Esophagus muscularis mucosa (tissue), 3 donors: ENCODE measurements around the gene SLC35B2.

ENCODE experiments used
- CTCF ChIP-seq, 3 experiments: fragments of 200-600 bp in 2 of 3; fragments of 450-650 bp in 1 of 3; sonication (generic) in 2 of 3; IDR thresholded peaks; one replicate each; pipeline ENCODE4 v1.5.1; 2017 to 2019; ENCODE audit warnings: antibody characterized with exemption in 3 of 3, mild to moderate bottlenecking in 2 of 3, moderate library complexity in 1 of 3
- POLR2A ChIP-seq: fragments of 450-650 bp; IDR thresholded peaks from one replicate; pipeline ENCODE4 v1.6.1; 2017; ENCODE audit warnings: antibody characterized with exemption, moderate library complexity, mild to moderate bottlenecking, low read depth
- POLR2AphosphoS5 ChIP-seq, 2 donors: sonication (generic); formaldehyde crosslinking; IDR thresholded peaks; one replicate each; pipeline ENCODE4 v1.6.1; 2017; ENCODE audit warnings: antibody characterized with exemption in 2 of 2

- TF ChIP-seq POLR2AphosphoS5 (IDR thresholded peaks at IDR 0.05) (no peak), POLR2A (no peak), CTCF (IDR thresholded peaks at IDR 0.05) (no peak)
Observed at GRCh38 chr6:44303842-44304241, 46.5 kb upstream of the SLC35B2 start.
